Endothelial cell of umbilical vein (primary cell): ENCODE results near the gene NEB. TPM values are rescaled to one million over a fixed set of nuclear protein-coding genes. Genes with fewer than 3 reads are reported as not detected.

ENCODE experiments used
- BruUV-seq: library from RNA; stranded (reverse); fragments of 400-500 nt; replicated peaks from 2 replicates; lab custom pipeline; 2021; lab: Mats Ljungman, UMichigan
- CTCF ChIA-PET: fragments of 300-600, 350-600 bp; sonication (Branson Sonifier 250); formaldehyde crosslinking; loops from one replicate; lab custom pipeline; 2021; ENCODE audit warnings: antibody characterized with exemption, inconsistent platforms; lab: Charles Lee
- POLR2A ChIA-PET: fragments of 300-600, 350-600 bp; sonication (Branson Sonifier 250); formaldehyde crosslinking; loops from one replicate; lab custom pipeline; 2021; ENCODE audit warnings: antibody characterized with exemption, inconsistent platforms; lab: Charles Lee
- DNase-seq: peaks from one replicate; pipeline ENCODE4 v3.0.0-alpha.2; 2011; ENCODE audit warnings: low read depth, low spot score
- FAIRE-seq: peaks from 2 replicates; lab custom pipeline; 2011; peaks lifted over from hg19 to GRCh38; lab: Jason Lieb, UNC
- H2AFZ ChIP-seq: 2 replicates; pipeline ENCODE4 v1.6.0; 2012; ENCODE audit warnings: low read depth, low read length, control low read depth, inconsistent platforms
- H3K27ac ChIP-seq: 2 replicates; pipeline ENCODE4 v1.5.1; 2011; ENCODE audit warnings: low read depth, mild to moderate bottlenecking, control low read depth, low read length, moderate library complexity; ENCODE audit not compliant: insufficient read depth
- H3K27me3 ChIP-seq, 2 experiments: 2 replicates each; pipeline versions ENCODE4 v1.6.0 to v1.6.1; 2011; ENCODE audit warnings: low read length in 2 of 2, mixed read lengths in 1 of 2; ENCODE audit not compliant: control insufficient read depth in 2 of 2, insufficient read depth in 2 of 2
- H3K36me3 ChIP-seq, 2 experiments: 2 replicates in 1 of 2; 3 replicates in 1 of 2; pipeline ENCODE4 v1.5.1; 2011; ENCODE audit warnings: low read length in 2 of 2, mild to moderate bottlenecking in 1 of 2, moderate library complexity in 1 of 2; ENCODE audit not compliant: control insufficient read depth in 2 of 2, insufficient read depth in 2 of 2; ENCODE audit errors: extremely low read depth in 1 of 2
- H3K4me1 ChIP-seq: 3 replicates; pipeline ENCODE4 v1.5.1; 2011; ENCODE audit warnings: mild to moderate bottlenecking, low read length; ENCODE audit not compliant: control insufficient read depth, insufficient read depth; ENCODE audit errors: extremely low read depth
- H3K4me2 ChIP-seq: 2 replicates; pipeline ENCODE4 v1.6.1; 2011; ENCODE audit warnings: low read length, control low read depth, mixed read lengths; ENCODE audit not compliant: insufficient read depth
- H3K4me3 ChIP-seq, 3 experiments: fragments of 200-600 bp in 1 of 3; sonication (generic), shearing (Covaris generic) in 1 of 3; replicated peaks in 1 of 3; 2 replicates each; pipeline ENCODE4 v1.5.1; 2011 to 2016; ENCODE audit warnings: control low read depth in 3 of 3, low read length in 3 of 3, mild to moderate bottlenecking in 2 of 3, inconsistent platforms in 1 of 3, low read depth in 1 of 3, moderate library complexity in 1 of 3; ENCODE audit not compliant: insufficient read depth in 1 of 3
- H3K79me2 ChIP-seq: 2 replicates; pipeline ENCODE4 v1.6.0; 2012; ENCODE audit warnings: low read length, inconsistent platforms; ENCODE audit not compliant: control insufficient read depth, insufficient read depth
- H3K9ac ChIP-seq: replicated peaks from 2 replicates; pipeline ENCODE3; 2011; ENCODE audit warnings: low read length, control low read depth; ENCODE audit not compliant: insufficient read depth; ENCODE audit errors: extremely low read depth
- H3K9me1 ChIP-seq: replicated peaks from 3 replicates; pipeline ENCODE4 v1.6.0; 2011; ENCODE audit warnings: mild to moderate bottlenecking, low read length; ENCODE audit not compliant: control insufficient read depth, insufficient read depth; ENCODE audit errors: extremely low read depth
- H3K9me3 ChIP-seq: replicated peaks from 2 replicates; pipeline ENCODE4 v1.5.1; 2012; ENCODE audit warnings: low read length, inconsistent platforms; ENCODE audit not compliant: control insufficient read depth, insufficient read depth
- H4K20me1 ChIP-seq: replicated peaks from 2 replicates; pipeline ENCODE3; 2011; ENCODE audit warnings: mild to moderate bottlenecking, low read length; ENCODE audit not compliant: control insufficient read depth, insufficient read depth; ENCODE audit errors: extremely low read depth
- CTCF ChIP-seq, 2 donors: IDR thresholded peaks; 1 replicate in 1 of 2; 2 replicates in 1 of 2; pipeline ENCODE4 v1.5.1; 2011; ENCODE audit warnings: low read length in 2 of 2, mild to moderate bottlenecking in 2 of 2, moderate library complexity in 2 of 2, control low read depth in 1 of 2, inconsistent platforms in 1 of 2, low read depth in 1 of 2; ENCODE audit not compliant: insufficient read depth in 1 of 2; ENCODE audit errors: extremely low read depth in 1 of 2
- EZH2 ChIP-seq: IDR thresholded peaks from 2 replicates; pipeline ENCODE4 v1.6.1; 2012; ENCODE audit warnings: borderline replicate concordance, low read depth, mild to moderate bottlenecking, moderate library complexity, low read length, inconsistent platforms; ENCODE audit not compliant: severe bottlenecking
- FOS ChIP-seq: IDR thresholded peaks from 2 replicates; pipeline ENCODE4 v1.6.1; 2011; ENCODE audit warnings: mild to moderate bottlenecking, low read length, moderate library complexity, borderline replicate concordance; ENCODE audit not compliant: insufficient read depth
- GATA2 ChIP-seq: IDR thresholded peaks from 2 replicates; pipeline ENCODE4 v1.7.0; 2011; ENCODE audit warnings: low read depth, mild to moderate bottlenecking, moderate library complexity, mixed read lengths, low read length; ENCODE audit not compliant: insufficient read length, insufficient read depth
- JUN ChIP-seq: IDR thresholded peaks from 2 replicates; pipeline ENCODE4 v1.6.1; 2011; ENCODE audit warnings: borderline replicate concordance, low read depth; ENCODE audit not compliant: insufficient read length, insufficient read depth
- MAX ChIP-seq: IDR thresholded peaks from 2 replicates; pipeline ENCODE4 v1.6.1; 2011; ENCODE audit not compliant: insufficient read depth, insufficient read length
- MYC ChIP-seq: IDR thresholded peaks from one replicate; pipeline ENCODE4 v1.6.1; 2011; ENCODE audit warnings: mild to moderate bottlenecking, low read depth, low read length
- POLR2A ChIP-seq: IDR thresholded peaks from 2 replicates; pipeline ENCODE4 v1.6.1; 2012; ENCODE audit warnings: low read depth, mild to moderate bottlenecking, control low read depth, low read length
- POLR2AphosphoS5 ChIP-seq: IDR thresholded peaks from 2 replicates; pipeline ENCODE4 v1.6.1; 2012; ENCODE audit warnings: low read depth, mild to moderate bottlenecking, control low read depth, low read length, moderate library complexity; ENCODE audit not compliant: insufficient read depth
- dilution Hi-C: fragments of 300-500 bp; cut with MboI; formaldehyde crosslinking; loops from one replicate; pipeline ENCODE4 v1.15.0; 2019; ENCODE audit warnings: low sequenced_read_pairs; ENCODE audit not compliant: extremely low pct_ligation_motif_present
- intact Hi-C: fragments of 100-400 bp; cut with micrococcal nuclease; formaldehyde crosslinking; loops from one replicate; pipeline ENCODE4 v1.10.0; 2022
- polyA plus RNA-seq, 4 experiments: library from polyadenylated mRNA; depleted of rRNA in 3 of 4; stranded (reverse) in 3 of 4; unstranded in 1 of 4; fragments of >200 nt; gene quantifications; 2 replicates each; pipeline versions ENCODE4 v1.2.1 to v1.2.3, GENCODE V29; 2011 to 2012; ENCODE audit warnings: missing spikeins in 1 of 4
- total RNA-seq: library from RNA; stranded (reverse); gene quantifications from 2 replicates; pipeline ENCODE4 v1.2.3, GENCODE V29; 2021

NEB gene
- total and polyA plus RNA-seq, 2 donors (not counting 3 experiments of a cell fraction or from before 2014, with no cell fraction given) = 0.84 to 1.8 TPM

GRCh38 chr2:151681051-151681450 lies 53.2 kb downstream of the NEB start:
- intact Hi-C loops = no loop called here
- CTCF ChIA-PET = no interaction called here
- H3K4me2 ChIP-seq = no peak overlapping the region
- no TSS peak for BruUV-seq
- dilution Hi-C loops = no loop called here
- no peak overlapping the region for H3K27ac ChIP-seq
- TF ChIP-seq MAX (no peak), JUN (no peak), FOS (no peak), EZH2 (no peak), POLR2AphosphoS5 (no peak), POLR2A (no peak), MYC (no peak), CTCF (IDR thresholded peaks at IDR 0.05; ENCODE audit: extremely low read depth in 1 of 2, insufficient read depth in 1 of 2, low read depth in 1 of 2, low read length in 2 of 2) (no peak), GATA2 (no peak)
- H3K9ac ChIP-seq = no peak overlapping the region
- FAIRE-seq = no peak
- no peaks in the 10 kb centered on the region for H3K9me3 ChIP-seq
- DNase-seq = no peak
- H4K20me1 ChIP-seq = no peaks in the 10 kb centered on the region
- no peaks in the 10 kb centered on the region for H3K27me3 ChIP-seq
- no peak overlapping the region for H2AFZ ChIP-seq
- H3K4me1 ChIP-seq = no peaks in the 10 kb centered on the region
- no peaks in the 10 kb centered on the region for H3K79me2 ChIP-seq
- H3K36me3 ChIP-seq = no peaks in the 10 kb centered on the region
- POLR2A ChIA-PET = no interaction called here
- no peaks in the 10 kb centered on the region for H3K9me1 ChIP-seq
- no peak overlapping the region for H3K4me3 ChIP-seq
